H1 (cell line): ENCODE measurements around the gene ARHGAP15. TPM values are rescaled to one million over a fixed set of nuclear protein-coding genes. Genes with fewer than 3 reads are reported as not detected.

Source experiments
- ATF2 ChIP-seq: IDR thresholded peaks from 2 replicates; pipeline ENCODE4 v1.6.1; 2012; ENCODE audit warnings: low read length, inconsistent platforms
- CBX5 ChIP-seq: fragments of 300-800, 300-1000 bp; sonication (generic); IDR thresholded peaks from 2 replicates; pipeline ENCODE4 v1.7.1; 2016; ENCODE audit warnings: antibody characterized with exemption, low read length, low read depth
- CHD7 ChIP-seq: fragments of 300-600 bp; sonication (generic); IDR thresholded peaks from 2 replicates; pipeline ENCODE4 v1.7.1; 2012; ENCODE audit warnings: low read length, moderate library complexity, mild to moderate bottlenecking, inconsistent platforms; ENCODE audit not compliant: insufficient replicate concordance
- EP300 ChIP-seq, 2 experiments: IDR thresholded peaks; 1 replicate in 1 of 2; 2 replicates in 1 of 2; pipeline ENCODE4 v1.6.1; 2011 to 2012; ENCODE audit warnings: low read depth in 2 of 2, low read length in 2 of 2, mild to moderate bottlenecking in 2 of 2, borderline replicate concordance in 1 of 2, inconsistent platforms in 1 of 2, moderate library complexity in 1 of 2
- FOSL1 ChIP-seq: IDR thresholded peaks from 2 replicates; pipeline ENCODE4 v1.6.1; 2011; ENCODE audit warnings: mild to moderate bottlenecking, low read depth, low read length, moderate library complexity; ENCODE audit not compliant: insufficient read depth
- JUN ChIP-seq: IDR thresholded peaks from 2 replicates; pipeline ENCODE4 v1.6.1; 2011; ENCODE audit warnings: low read depth, mild to moderate bottlenecking, improper control_type of control experiment, low read length
- KDM1A ChIP-seq: fragments of 200-600, 300-600 bp; sonication (generic); IDR thresholded peaks from 2 replicates; pipeline ENCODE4 v1.7.1; 2016; ENCODE audit warnings: mild to moderate bottlenecking, low read length, borderline replicate concordance
- SUZ12 ChIP-seq: fragments of 200-600 bp; sonication (generic); IDR thresholded peaks from 2 replicates; pipeline ENCODE4 v1.6.1; 2012; ENCODE audit warnings: mild to moderate bottlenecking, inconsistent platforms, low read length, moderate library complexity, mixed read lengths
- polyA plus RNA-seq, 7 experiments: library from polyadenylated mRNA; depleted of rRNA in 3 of 7; stranded (reverse) in 5 of 7; unstranded in 2 of 7; fragments of >200 nt in 5 of 7; fragments of 200-250 nt in 2 of 7; gene quantifications; 1 replicate in 5 of 7; 2 replicates in 1 of 7; 4 replicates in 1 of 7; pipeline versions ENCODE4 v1.2.1 to v1.2.3, GENCODE V29; 2011 to 2013; ENCODE audit warnings: missing spikeins in 2 of 7, mixed read lengths in 2 of 7
- total RNA-seq: library from RNA; stranded (reverse); fragmentation: NEBNext Ultra II Directional; extraction: Animal tissue kit (Norgen Biotek cat#: 25700); gene quantifications from 2 replicates; pipeline ENCODE4 v1.2.1, GENCODE V29; 2021

The ARHGAP15 gene
- total and polyA plus RNA-seq, 2 of the 8 experiments (the other 6 are each of a cell fraction or from before 2014, with no cell fraction given), result not detected

DNA sequence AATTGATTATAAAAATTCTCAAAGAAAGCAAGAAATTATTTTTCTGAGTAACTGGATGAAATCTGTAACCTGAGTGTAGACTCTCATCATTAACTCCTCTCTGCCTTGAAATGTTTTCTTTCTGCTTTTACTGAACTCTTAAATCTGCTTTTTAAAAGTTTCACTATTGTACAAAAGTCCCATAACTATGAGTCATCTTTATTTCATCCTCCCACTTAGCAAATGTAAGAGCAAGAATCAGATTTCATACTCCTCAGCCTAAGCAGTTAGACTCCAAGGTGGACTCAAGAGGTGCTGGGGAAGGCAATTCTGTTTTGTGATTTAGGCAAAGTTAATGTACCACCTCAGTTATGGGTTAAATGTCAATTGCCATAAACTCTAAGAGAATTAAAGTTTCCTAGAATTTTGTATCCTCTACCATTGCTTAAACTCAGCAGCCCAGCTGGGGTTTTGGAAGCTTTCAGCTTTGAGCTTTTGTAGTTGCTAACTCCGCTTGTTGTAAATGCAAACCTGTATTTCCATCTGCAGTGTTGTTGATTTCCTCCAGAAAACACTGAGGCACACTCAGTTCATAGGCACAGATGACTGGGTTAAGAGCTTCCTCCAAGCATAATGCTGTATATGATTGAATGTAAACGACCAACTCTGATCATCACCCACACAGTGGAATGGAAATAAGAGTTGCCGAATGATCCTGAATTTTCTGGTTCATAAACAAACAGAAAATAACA lies 268.8 kb downstream of the ARHGAP15 start (continued):
- TF ChIP-seq CHD7, result no peak
- no peak for TF ChIP-seq EP300 (IDR thresholded peaks at IDR 0.05; ENCODE audit: borderline replicate concordance in 1 of 2, low read depth in 2 of 2, low read length in 2 of 2)
- no peak for TF ChIP-seq CBX5
- TF ChIP-seq FOSL1, result no peak
- TF ChIP-seq JUN, result no peak
- TF ChIP-seq ATF2, result no peak
- no peak for TF ChIP-seq KDM1A
- TF ChIP-seq SUZ12, result no peak
- TF ChIP-seq, all 59 proteins: peak for 0
